Stimulated activated CD8-positive, alpha-beta memory T cell treated with anti-CD3 and anti-CD28 coated beads, Interleukin-7, amount 100 ng/mL, for 48 hours (primary cell): ENCODE results near the gene PIPOX.

Experiments used
- DNase-seq, 2 donors: peaks; one replicate each; pipeline ENCODE4 v3.0.0-alpha.2; 2020; ENCODE audit warnings: low read depth in 1 of 2; ENCODE audit errors: extremely low read depth in 1 of 2

PIPOX gene

DNA sequence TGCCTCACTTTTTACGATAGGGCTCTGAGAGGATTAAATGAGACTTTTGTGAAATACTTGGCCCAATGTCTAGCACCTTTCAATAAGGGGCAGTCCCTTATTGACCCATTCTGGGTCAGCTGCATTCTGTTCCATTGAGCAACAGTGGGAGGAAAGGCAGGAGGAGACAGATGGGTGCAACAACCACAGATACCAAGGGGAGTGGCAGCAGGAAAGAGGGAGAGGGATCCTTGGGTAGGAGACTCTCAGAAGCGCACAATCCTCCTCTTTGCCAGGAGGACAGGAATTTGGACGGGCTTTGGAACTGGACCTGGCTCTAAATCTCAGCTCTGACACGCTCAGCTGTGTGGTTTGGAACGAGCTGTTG lies 3.5 kb downstream of the PIPOX start:
- DNase-seq = no peak

GRCh38 chr17:29048440-29049368 lies 5.8 kb downstream of the PIPOX start:
- DNase-seq = no peak

- no peak for DNase-seq
These were observed 6.7 kb downstream of the PIPOX start for GRCh38 chr17:29049541-29050145.

DNA sequence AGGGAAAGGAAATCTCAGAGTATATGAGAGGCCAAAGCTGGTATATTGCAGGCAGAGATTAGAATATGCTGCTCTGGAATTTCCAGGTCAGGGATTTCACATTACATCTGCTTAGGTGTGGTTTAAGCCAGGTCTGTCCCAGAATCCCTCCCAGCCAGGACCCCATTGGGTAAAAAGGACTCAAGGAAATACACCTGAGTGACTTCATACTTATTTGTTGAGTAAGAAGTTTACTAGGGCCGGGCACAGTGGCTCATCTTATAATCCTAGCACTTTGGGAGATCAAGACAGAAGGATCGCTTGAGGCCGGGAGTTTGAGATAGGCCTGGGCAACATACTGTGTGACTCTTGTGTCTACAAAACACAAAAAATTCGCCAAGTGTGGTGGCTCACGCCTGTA lies 7.2 kb downstream of the PIPOX start:
- no peak for DNase-seq

GRCh38 chr17:29051194-29051593 lies 8.3 kb downstream of the PIPOX start:
- no peak for DNase-seq

DNA sequence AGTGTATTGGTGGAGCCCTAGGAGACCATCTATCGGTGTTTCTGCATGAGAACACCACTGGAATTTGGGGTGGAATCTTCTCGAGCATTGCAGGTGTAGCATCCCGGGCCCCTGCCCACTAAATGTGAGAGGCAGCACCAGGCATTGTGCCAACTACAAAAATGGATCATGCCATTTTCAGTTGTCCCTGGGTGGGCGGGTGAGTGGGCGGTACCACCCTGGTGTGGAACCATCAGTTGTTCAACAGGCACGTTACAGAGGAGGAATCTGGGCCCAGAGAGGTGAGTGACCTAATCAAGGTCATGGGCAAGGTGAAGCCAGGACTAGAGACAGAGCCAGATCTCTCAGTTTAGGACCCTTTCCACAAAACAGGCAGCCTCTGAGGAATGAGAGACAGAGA lies 8.8 kb downstream of the PIPOX start:
- DNase-seq = no peak

- no peak for DNase-seq
These were observed 11.9 kb downstream of the PIPOX start for GRCh38 chr17:29054835-29055234.

DNA sequence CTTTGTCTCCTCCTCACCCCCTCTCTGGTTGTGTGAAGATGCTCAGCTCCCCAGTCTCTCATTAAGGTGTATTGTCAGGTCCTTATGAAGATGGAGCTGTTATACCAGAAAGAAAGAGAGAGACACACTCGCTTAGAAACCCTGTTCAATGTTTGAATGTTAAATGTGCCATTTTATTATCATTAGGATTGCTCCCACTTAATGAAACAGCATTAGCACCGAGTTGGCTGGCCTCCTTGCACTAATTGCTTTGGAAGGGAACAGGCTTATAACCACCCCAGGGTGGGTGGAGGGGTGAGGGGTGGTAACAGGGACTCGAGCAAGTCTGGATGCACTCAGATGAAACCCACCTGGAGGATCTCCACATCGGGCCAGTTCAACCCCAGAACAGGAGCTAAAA lies 14.4 kb downstream of the PIPOX start:
- DNase-seq = no peak

GRCh38 chr17:29058391-29058790 lies 15.4 kb downstream of the PIPOX start:
- DNase-seq = no peak

DNA sequence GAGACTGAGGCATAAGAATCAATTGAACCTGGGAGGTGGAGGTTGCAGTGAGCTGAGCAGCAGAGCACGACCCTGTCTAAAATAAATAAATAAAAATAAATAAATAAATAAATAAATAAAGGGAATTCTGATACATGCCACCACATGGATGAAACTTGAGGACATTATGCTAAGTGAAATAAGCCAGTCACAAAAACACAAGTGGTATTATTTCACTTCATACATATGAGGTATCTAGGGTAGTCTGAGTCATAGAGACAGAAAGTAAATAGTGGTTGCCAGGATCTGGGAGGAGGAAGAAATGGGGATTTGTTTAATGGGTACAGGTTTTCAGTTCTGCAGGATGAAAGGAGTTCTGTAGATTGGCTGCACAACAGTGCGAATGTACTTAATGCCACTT lies 16.3 kb downstream of the PIPOX start:
- DNase-seq = no peak

DNA sequence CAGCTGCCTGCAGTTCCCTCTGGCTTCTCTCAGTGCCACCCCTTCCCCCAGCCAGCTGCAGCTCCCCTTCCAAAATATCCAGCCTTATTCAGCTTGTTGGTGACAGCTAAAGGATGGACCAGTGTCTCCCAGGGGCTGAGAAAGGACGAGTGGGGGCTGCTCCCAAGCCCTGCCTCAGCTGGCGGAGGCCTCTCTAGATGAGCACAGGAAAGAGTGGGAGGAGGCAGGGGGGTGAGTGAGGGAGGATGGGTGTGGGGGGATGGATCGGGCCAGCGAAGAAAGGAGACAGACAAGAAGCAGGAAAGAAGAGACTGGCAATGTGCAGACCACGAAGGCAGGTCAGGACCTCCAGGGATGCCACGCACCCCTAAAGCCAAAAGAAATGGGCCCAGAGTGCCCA lies 17.5 kb downstream of the PIPOX start:
- no peak for DNase-seq

- no peak for DNase-seq
These were observed 18.1 kb downstream of the PIPOX start for GRCh38 chr17:29061036-29061435.

DNA sequence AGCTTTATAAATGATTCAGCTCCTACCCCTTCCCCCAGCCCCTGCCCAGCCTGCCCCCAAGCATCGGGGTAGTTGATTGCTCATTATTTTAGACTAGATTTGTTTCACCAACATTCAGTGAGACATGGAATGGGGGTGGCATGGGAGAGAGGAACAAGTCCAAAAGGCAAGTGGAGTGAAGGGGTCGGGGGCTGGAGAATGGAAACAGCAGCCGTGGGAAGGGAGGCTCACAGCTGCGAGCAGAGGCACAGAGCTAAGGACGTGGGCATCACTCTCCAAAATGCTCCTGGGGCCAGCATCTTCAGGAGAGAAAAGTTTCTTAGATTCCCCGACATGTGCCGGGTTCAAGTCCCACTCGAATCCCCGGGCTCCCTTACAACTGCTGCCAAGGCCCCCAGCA lies 19.3 kb downstream of the PIPOX start:
- DNase-seq = no peak

GRCh38 chr17:29063992-29064391 lies 21.1 kb downstream of the PIPOX start:
- no peak for DNase-seq

DNA sequence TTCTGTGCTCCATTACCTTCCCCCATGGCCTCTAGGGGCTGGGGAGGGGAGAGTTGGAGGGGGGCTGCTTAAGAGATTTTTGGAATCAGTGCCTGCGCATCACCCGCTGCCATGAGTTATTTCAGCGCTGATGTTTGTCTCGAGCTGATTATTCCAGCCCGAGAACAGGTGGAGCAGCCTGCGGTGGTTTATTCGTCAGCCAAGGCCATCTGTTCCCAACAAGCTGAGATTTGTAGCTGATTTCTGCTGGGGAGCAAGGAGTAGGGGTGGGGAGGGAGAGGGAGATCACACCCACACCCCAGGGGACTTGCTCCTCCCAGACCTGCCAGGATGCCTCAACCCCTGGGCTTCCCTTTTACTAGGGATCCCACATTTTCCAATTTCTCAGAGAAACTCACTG lies 23.1 kb downstream of the PIPOX start:
- no peak for DNase-seq

- no peak for DNase-seq
These were observed 23.7 kb downstream of the PIPOX start for GRCh38 chr17:29066606-29067005.

- no peak for DNase-seq
These were observed 25.9 kb downstream of the PIPOX start for GRCh38 chr17:29068818-29069217.

GRCh38 chr17:29069526-29070041 lies 26.6 kb downstream of the PIPOX start:
- no peak for DNase-seq

DNA sequence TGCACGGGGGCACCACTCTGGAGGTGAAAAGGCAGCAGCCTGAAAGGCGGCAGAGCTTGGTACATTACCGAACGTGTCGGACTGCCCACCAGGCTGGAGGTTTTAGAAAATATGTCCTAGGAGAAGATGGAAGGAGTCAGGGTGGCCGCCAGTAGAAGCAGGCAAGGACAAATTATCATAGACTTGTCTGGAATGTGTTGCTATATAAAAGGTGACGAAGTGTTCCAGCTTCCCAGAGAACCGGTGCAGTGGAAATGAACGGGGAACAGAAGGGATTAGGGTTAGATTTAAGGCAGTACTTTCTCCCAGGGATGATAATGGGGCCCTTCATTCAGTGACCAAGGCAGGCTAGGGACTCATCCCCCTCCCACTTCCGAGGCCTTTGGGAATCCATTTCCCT lies 27.4 kb downstream of the PIPOX start:
- DNase-seq = no peak

DNA sequence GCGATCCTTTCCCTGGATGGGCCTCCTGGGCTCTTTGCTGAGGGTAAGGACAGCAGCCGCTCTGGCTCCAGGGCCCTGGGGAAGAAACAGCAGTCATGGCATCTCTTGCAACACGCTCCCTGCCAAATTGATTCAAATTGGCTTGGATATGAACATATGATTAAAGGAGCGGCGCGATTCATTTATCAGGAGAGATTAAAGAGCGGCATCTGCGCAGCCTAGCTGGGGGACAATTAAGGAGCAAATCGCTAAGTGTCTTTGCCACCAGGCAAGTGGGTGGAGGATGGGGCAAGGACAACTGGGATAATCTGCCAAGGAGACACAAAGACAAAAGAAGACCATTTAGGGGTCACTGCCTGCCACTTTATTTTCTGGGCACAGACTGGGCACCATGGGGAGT lies 27.8 kb downstream of the PIPOX start:
- DNase-seq = no peak

GRCh38 chr17:29071303-29071702 lies 28.4 kb downstream of the PIPOX start:
- DNase-seq = no peak

DNA sequence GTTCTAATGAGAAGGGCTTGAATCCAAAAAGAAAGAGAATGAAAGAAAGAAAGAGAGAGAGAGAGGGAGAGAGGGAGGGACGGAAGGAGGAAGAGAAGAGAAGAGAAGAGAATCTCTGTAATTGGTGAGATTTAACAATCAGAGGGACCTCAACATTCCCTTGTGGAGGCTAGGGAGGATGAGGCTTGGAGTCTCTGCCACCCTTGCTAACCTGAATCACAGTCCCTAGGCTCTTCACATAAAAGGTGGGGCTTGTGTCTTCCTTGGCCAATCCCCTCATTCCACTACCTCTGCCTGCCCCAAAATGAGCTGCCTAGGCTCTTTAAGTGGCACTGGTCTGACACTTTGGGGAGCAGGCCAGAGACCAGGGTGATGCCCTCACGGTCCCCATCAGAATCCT lies 30.1 kb downstream of the PIPOX start:
- no peak for DNase-seq
